HPDE6-E6E7 (cell line): ENCODE results near the gene RNF212.

ENCODE experiments used
- DNase-seq: peaks from one replicate; pipeline ENCODE4 v3.0.0; 2011; ENCODE audit warnings: missing footprints; ENCODE audit errors: extremely low spot score

RNF212 gene

GRCh38 chr4:1036095-1036494 lies 77.3 kb downstream of the RNF212 start:
- no peak for DNase-seq

- DNase-seq = no peak
Measured at GRCh38 chr4:1035510-1035909, 77.9 kb downstream of the RNF212 start.

GRCh38 chr4:1033840-1034551 lies 79.4 kb downstream of the RNF212 start:
- DNase-seq = no peak

- no peak for DNase-seq
Measured at GRCh38 chr4:1032861-1033260, 80.5 kb downstream of the RNF212 start.

- DNase-seq = no peak
Measured at GRCh38 chr4:1031956-1032795, 81.2 kb downstream of the RNF212 start.

- no peak for DNase-seq
Measured at GRCh38 chr4:1031346-1031745, 82.0 kb downstream of the RNF212 start.

GRCh38 chr4:1030559-1030958 lies 82.8 kb downstream of the RNF212 start:
- no peak for DNase-seq

GRCh38 chr4:1030031-1030430 lies 83.3 kb downstream of the RNF212 start:
- DNase-seq = no peak

GRCh38 chr4:1029529-1029928 lies 83.8 kb downstream of the RNF212 start:
- DNase-seq = no peak

- DNase-seq = no peak
Measured at GRCh38 chr4:1028574-1029220, 84.7 kb downstream of the RNF212 start.

GRCh38 chr4:1027915-1028238 lies 85.5 kb downstream of the RNF212 start:
- no peak for DNase-seq

- DNase-seq = no peak
Measured at GRCh38 chr4:1027219-1027914, 86.0 kb downstream of the RNF212 start.

GRCh38 chr4:1026115-1026514 lies 87.2 kb downstream of the RNF212 start:
- no peak for DNase-seq

- no peak for DNase-seq
Measured at GRCh38 chr4:1024882-1025545, 88.3 kb downstream of the RNF212 start.

- no peak for DNase-seq
Measured at GRCh38 chr4:1023895-1024740, 89.2 kb downstream of the RNF212 start.

GRCh38 chr4:1023075-1023640 lies 90.2 kb downstream of the RNF212 start:
- no peak for DNase-seq

- no peak for DNase-seq
Measured at GRCh38 chr4:1022739-1023066, 90.7 kb downstream of the RNF212 start.

GRCh38 chr4:1022051-1022738 lies 91.2 kb downstream of the RNF212 start:
- no peak for DNase-seq
